Keratinocyte (primary cell): Measurements from ENCODE around the gene NLRP1.

ENCODE experiments used
- CTCF ChIP-seq, 3 experiments: IDR thresholded peaks in 1 of 3; conservative IDR thresholded peaks in 1 of 3; optimal IDR thresholded peaks in 1 of 3; 2 replicates in 2 of 3; 3 replicates in 1 of 3; pipeline versions ENCODE3 to v1.5.1; 2011; ENCODE audit warnings: low read length in 3 of 3, mild to moderate bottlenecking in 3 of 3, moderate library complexity in 2 of 3, control low read depth in 1 of 3, inconsistent platforms in 1 of 3; ENCODE audit not compliant: insufficient read depth in 2 of 3; ENCODE audit errors: extremely low read depth in 1 of 3
- EZH2 ChIP-seq: IDR thresholded peaks from one replicate; pipeline ENCODE4 v1.6.1; 2012; ENCODE audit warnings: inconsistent platforms, mild to moderate bottlenecking, low read length, moderate library complexity

- no peak for TF ChIP-seq CTCF (optimal IDR thresholded peaks at IDR 0.05 in 1 of 3, IDR thresholded peaks at IDR 0.05 in 1 of 3, conservative IDR thresholded peaks at IDR 0.05 in 1 of 3; ENCODE audit: extremely low read depth in 1 of 3, insufficient read depth in 2 of 3, low read length in 3 of 3)
- TF ChIP-seq EZH2 = no peak
Measured at GRCh38 chr17:5526821-5527598, 57.3 kb downstream of the NLRP1 start.
